ENCODE data around the gene TRAPPC6A. TPM values are rescaled to one million over a fixed set of nuclear protein-coding genes. Genes with fewer than 3 reads are reported as not detected.

The TRAPPC6A gene
- total and polyA plus RNA-seq, 2 of the 4 experiments (the other 2 are of a cell fraction): 4.1 to 13.4 TPM

GRCh38 chr19:45191375-45191774 is 13.3 kb upstream of the TRAPPC6A start:
- BruUV-seq (replicated peaks): no TSS peak
- Histone ChIP-seq H4K20me1 (ENCODE audit: insufficient read depth, low read length) (no peaks in the 10 kb centered on the region), H4K8ac (ENCODE audit: low read depth in 2 of 2, low read length in 2 of 2) (no peak overlapping the region), H2AFZ (replicated peaks; ENCODE audit: low read length, poor library complexity) (no peak overlapping the region), H2BK15ac (ENCODE audit: low read depth, low read length) (no peak overlapping the region), H2BK120ac (ENCODE audit: low read depth, low read length) (no peak overlapping the region), H3K18ac (ENCODE audit: low read depth, low read length) (no peak overlapping the region), H3K23ac (ENCODE audit: low read depth, low read length) (no peak overlapping the region), H3K9me1 (ENCODE audit: insufficient read depth, low read length) (0 out of 2 replicates have a peak, but pooled peaks cover 2% of the 10 kb centered on the region), H3K4ac (ENCODE audit: low read depth, low read length) (no peak overlapping the region), H3K4me2 (ENCODE audit: low read depth, low read length) (no peak overlapping the region), H3K14ac (replicated peaks; ENCODE audit: low read depth, low read length) (no peak overlapping the region), H3K9me3 (ENCODE audit: control insufficient read depth, insufficient read depth, low read length) (no peaks in the 10 kb centered on the region; the same call in 1 of the 2 replicates), H3K4me1 (ENCODE audit: control insufficient read depth, insufficient read depth, low read length) (no peaks in the 10 kb centered on the region), H3K9ac (ENCODE audit: low read depth, low read length) (no peak overlapping the region), H3K4me3 (ENCODE audit: insufficient read depth, low read depth, low read length) (no peak overlapping the region), H3K79me1 (ENCODE audit: low read depth in 1 of 2, low read length in 2 of 2) (no peaks in the 10 kb centered on the region), H3K36me3 (ENCODE audit: control insufficient read depth, insufficient read depth, low read length) (no peaks in the 10 kb centered on the region), H3K56ac (ENCODE audit: extremely low read depth, insufficient read depth, low read length) (no peak overlapping the region), H4K91ac (ENCODE audit: insufficient read depth, low read depth, low read length) (no peak overlapping the region), H2BK20ac (ENCODE audit: low read depth, low read length) (no peak overlapping the region), H3K27me3 (ENCODE audit: control insufficient read depth, insufficient read depth, low read length) (no peaks in the 10 kb centered on the region), H3K27ac (ENCODE audit: insufficient read depth, low read length) (no peak overlapping the region), H2AK5ac (ENCODE audit: low read depth, low read length) (no peak overlapping the region), H2BK5ac (ENCODE audit: low read depth, low read length, poor library complexity, severe bottlenecking) (no peak overlapping the region), H4K5ac (ENCODE audit: low read depth, low read length) (no peak overlapping the region), H2AK9ac (replicated peaks; ENCODE audit: low read depth, low read length, poor library complexity) (no peak overlapping the region)
- DNase-seq: no peak
- in situ Hi-C loops (cut with MboI; ENCODE audit: low sequenced_read_pairs): no loop called here
- whole genome bisulfite sequencing, 2 experiments (ENCODE audit: extremely low coverage in 2 of 2, insufficient read length in 1 of 2): no CpG with 5 or more reads among the region's 4 CpGs
- ATAC-seq (ENCODE audit: low read depth): no peak
- TF ChIP-seq MAFK (IDR thresholded peaks at IDR 0.05; ENCODE audit: low read depth, low read length): no peak
- no peak for TF ChIP-seq SMC3 (IDR thresholded peaks at IDR 0.05; ENCODE audit: low read depth, low read length)
- TF ChIP-seq MAZ (IDR thresholded peaks at IDR 0.05; ENCODE audit: borderline replicate concordance, low read depth, low read length): no peak
- no peak for TF ChIP-seq RAD21 (IDR thresholded peaks at IDR 0.05; ENCODE audit: low read length)
- no peak for TF ChIP-seq FOS (IDR thresholded peaks at IDR 0.05; ENCODE audit: low read depth, low read length)
- TF ChIP-seq NFE2L2 (IDR thresholded peaks at IDR 0.05; ENCODE audit: low read depth, low read length): no peak
- TF ChIP-seq RFX5 (IDR thresholded peaks at IDR 0.05; ENCODE audit: low read depth, low read length): no peak
- no peak for TF ChIP-seq MXI1 (IDR thresholded peaks at IDR 0.05; ENCODE audit: borderline replicate concordance, low read depth, low read length)
- no peak for TF ChIP-seq CTCF (conservative IDR thresholded peaks at IDR 0.05; ENCODE audit: low read depth, low read length)
- TF ChIP-seq CEBPB (IDR thresholded peaks at IDR 0.05; ENCODE audit: low read depth, low read length): no peak
- TF ChIP-seq, protein P1, sequence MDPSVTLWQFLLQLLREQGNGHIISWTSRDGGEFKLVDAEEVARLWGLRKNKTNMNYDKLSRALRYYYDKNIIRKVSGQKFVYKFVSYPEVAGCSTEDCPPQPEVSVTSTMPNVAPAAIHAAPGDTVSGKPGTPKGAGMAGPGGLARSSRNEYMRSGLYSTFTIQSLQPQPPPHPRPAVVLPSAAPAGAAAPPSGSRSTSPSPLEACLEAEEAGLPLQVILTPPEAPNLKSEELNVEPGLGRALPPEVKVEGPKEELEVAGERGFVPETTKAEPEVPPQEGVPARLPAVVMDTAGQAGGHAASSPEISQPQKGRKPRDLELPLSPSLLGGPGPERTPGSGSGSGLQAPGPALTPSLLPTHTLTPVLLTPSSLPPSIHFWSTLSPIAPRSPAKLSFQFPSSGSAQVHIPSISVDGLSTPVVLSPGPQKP (IDR thresholded peaks at IDR 0.05; ENCODE audit: borderline replicate concordance, low read depth, low read length): no peak
- TF ChIP-seq BHLHE40 (IDR thresholded peaks at IDR 0.05; ENCODE audit: low read depth, low read length): no peak
- TF ChIP-seq RCOR1 (IDR thresholded peaks at IDR 0.05; ENCODE audit: insufficient replicate concordance, low read length): no peak
- TF ChIP-seq, protein P2, sequence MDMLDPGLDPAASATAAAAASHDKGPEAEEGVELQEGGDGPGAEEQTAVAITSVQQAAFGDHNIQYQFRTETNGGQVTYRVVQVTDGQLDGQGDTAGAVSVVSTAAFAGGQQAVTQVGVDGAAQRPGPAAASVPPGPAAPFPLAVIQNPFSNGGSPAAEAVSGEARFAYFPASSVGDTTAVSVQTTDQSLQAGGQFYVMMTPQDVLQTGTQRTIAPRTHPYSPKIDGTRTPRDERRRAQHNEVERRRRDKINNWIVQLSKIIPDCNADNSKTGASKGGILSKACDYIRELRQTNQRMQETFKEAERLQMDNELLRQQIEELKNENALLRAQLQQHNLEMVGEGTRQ (IDR thresholded peaks at IDR 0.05; ENCODE audit: low read depth, low read length): no peak
- dilution Hi-C loops (cut with HindIII; ENCODE audit: low sequenced_read_pairs, unreplicated experiment): no loop called here
- ChIA-PET CTCF (no interaction called here), POLR2A (ENCODE audit: unreplicated experiment) (no interaction called here)
- intact Hi-C loops (cut with micrococcal nuclease): no loop called here

Data from IMR-90 (cell line).